Liver (tissue), 9 donors: ENCODE results near the gene NAT8. TPM values are rescaled to one million over a fixed set of nuclear protein-coding genes. Genes with fewer than 3 reads are reported as not detected.
"Not testable (repeated sequence)": the region's sequence is repeated elsewhere in the genome, so short reads cannot be mapped to it uniquely, and the experiment has no call there.

Source experiments
- DNase-seq: peaks from one replicate; pipeline ENCODE4 v3.0.0-alpha.2; 2017; ENCODE audit warnings: low spot score
- H3K27ac ChIP-seq, 2 donors: one replicate each; pipeline ENCODE4 v1.7.0; 2013; ENCODE audit warnings: inconsistent platforms in 2 of 2, low read length in 2 of 2, control low read depth in 1 of 2, low read depth in 1 of 2, mild to moderate bottlenecking in 1 of 2
- H3K27me3 ChIP-seq, 4 donors: one replicate each; pipeline versions ENCODE4 v1.6.1 to v1.7.0; 2013; ENCODE audit warnings: low read length in 3 of 4, inconsistent platforms in 1 of 4, mild to moderate bottlenecking in 1 of 4, moderate library complexity in 1 of 4; ENCODE audit not compliant: control insufficient read depth in 4 of 4, insufficient read depth in 4 of 4
- H3K36me3 ChIP-seq, 4 donors: one replicate each; pipeline versions ENCODE4 v1.6.1 to v1.7.0; 2013; ENCODE audit warnings: low read length in 3 of 4, mild to moderate bottlenecking in 3 of 4, low read depth in 1 of 4, moderate library complexity in 1 of 4; ENCODE audit not compliant: control insufficient read depth in 4 of 4, insufficient read depth in 3 of 4
- H3K4me1 ChIP-seq, 4 donors: one replicate each; pipeline versions ENCODE4 v1.6.1 to v1.7.0; 2013; ENCODE audit warnings: low read length in 3 of 4, mild to moderate bottlenecking in 3 of 4, moderate library complexity in 1 of 4; ENCODE audit not compliant: control insufficient read depth in 4 of 4, insufficient read depth in 4 of 4
- H3K4me3 ChIP-seq, 3 donors: one replicate each; pipeline versions ENCODE4 v1.6.1 to v1.7.0; 2013; ENCODE audit warnings: low read length in 3 of 3, control low read depth in 1 of 3, low read depth in 1 of 3, mild to moderate bottlenecking in 1 of 3
- H3K9ac ChIP-seq, 2 donors: one replicate each; pipeline ENCODE4 v1.7.0; 2013; ENCODE audit warnings: low read length in 2 of 2, mild to moderate bottlenecking in 2 of 2, moderate library complexity in 2 of 2, control low read depth in 1 of 2, low read depth in 1 of 2
- H3K9me3 ChIP-seq, 4 donors: one replicate each; pipeline versions ENCODE4 v1.6.1 to v1.7.0; 2013; ENCODE audit warnings: low read length in 3 of 4; ENCODE audit not compliant: control insufficient read depth in 4 of 4
- EGR1 ChIP-seq, 2 donors: IDR thresholded peaks; 2 replicates each; pipeline ENCODE4 v1.6.1; 2016 to 2018; ENCODE audit warnings: antibody characterized with exemption in 2 of 2, low read depth in 2 of 2
- FOXA1 ChIP-seq: IDR thresholded peaks from 2 replicates; pipeline ENCODE4 v1.6.1; 2016; ENCODE audit warnings: antibody characterized with exemption
- FOXA2 ChIP-seq: IDR thresholded peaks from 2 replicates; pipeline ENCODE4 v1.6.1; 2016; ENCODE audit warnings: antibody characterized with exemption
- GABPA ChIP-seq, 2 donors: IDR thresholded peaks in 1 of 2; conservative IDR thresholded peaks in 1 of 2; 2 replicates each; pipeline ENCODE4 v1.6.1; 2016; ENCODE audit warnings: antibody characterized with exemption in 2 of 2, mild to moderate bottlenecking in 1 of 2, moderate library complexity in 1 of 2
- HNF4G ChIP-seq: IDR thresholded peaks from 2 replicates; pipeline ENCODE4 v1.6.1; 2016; ENCODE audit warnings: antibody characterized with exemption
- JUND ChIP-seq, 2 donors: IDR thresholded peaks; 2 replicates each; pipeline ENCODE4 v1.6.1; 2016; ENCODE audit warnings: antibody characterized with exemption in 2 of 2
- RXRA ChIP-seq, 2 donors: IDR thresholded peaks; 2 replicates each; pipeline ENCODE4 v1.6.1; 2017 to 2018; ENCODE audit warnings: antibody characterized with exemption in 2 of 2, mild to moderate bottlenecking in 1 of 2
- SP1 ChIP-seq: IDR thresholded peaks from 2 replicates; pipeline ENCODE4 v1.6.1; 2018; ENCODE audit warnings: antibody characterized with exemption, mild to moderate bottlenecking
- TAF1 ChIP-seq: conservative IDR thresholded peaks from 2 replicates; pipeline ENCODE4 v1.6.1; 2016; ENCODE audit warnings: antibody characterized with exemption, mild to moderate bottlenecking
- YY1 ChIP-seq: IDR thresholded peaks from 2 replicates; pipeline ENCODE4 v1.6.1; 2016; ENCODE audit warnings: antibody characterized with exemption, mild to moderate bottlenecking
- WGBS: extraction: QIAGEN DNeasy Blood & Tissue Kit; methylation state at CpG from one replicate; pipeline ENCODE4 v1.1.7; 2013; 5-methylcytosine and 5-hydroxymethylcytosine counted together
- polyA plus RNA-seq, 2 donors: library from polyadenylated mRNA; stranded (reverse) in 1 of 2; unstranded in 1 of 2; fragments of 200-250 nt in 1 of 2; fragments of >200 nt in 1 of 2; fragmentation: Nextera tagmentation in 1 of 2; extraction: Ambion mirVana in 1 of 2; gene quantifications; one replicate each; pipeline versions ENCODE4 v1.2.1 to v1.2.3, GENCODE V29; 2013 to 2015
- total RNA-seq, 2 donors: library from RNA; depleted of rRNA; stranded (reverse); fragments of >200 nt; gene quantifications; one replicate each; pipeline ENCODE4 v1.2.3, GENCODE V29; 2014
- TF ChIP-seq, protein P1 (sequence below): fragments of 150-350 bp; IDR thresholded peaks from 2 replicates; pipeline ENCODE4 v1.5.1; 2017; ENCODE audit warnings: improper control_type of control experiment, low read depth, low read length; ENCODE audit not compliant: missing input control
- TF ChIP-seq, protein P2 (sequence below): IDR thresholded peaks from 2 replicates; pipeline ENCODE4 v1.6.1; 2016; ENCODE audit warnings: antibody characterized with exemption
- TF ChIP-seq, protein P3 (sequence below): IDR thresholded peaks from 2 replicates; pipeline ENCODE4 v1.6.1; 2016; ENCODE audit warnings: antibody characterized with exemption
- TF ChIP-seq, protein P4 (sequence below): IDR thresholded peaks from 2 replicates; pipeline ENCODE4 v1.6.1; 2016; ENCODE audit warnings: antibody characterized with exemption
- donor health status: healthy.
- donor health status: healthy.
- donor health status: healthy.
- donor health status: healthy.
- donor health status: healthy.

Gene NAT8
- total and polyA plus RNA-seq, 4 donors, result 8.3 to 67.5 (median 19.2) TPM

DNA sequence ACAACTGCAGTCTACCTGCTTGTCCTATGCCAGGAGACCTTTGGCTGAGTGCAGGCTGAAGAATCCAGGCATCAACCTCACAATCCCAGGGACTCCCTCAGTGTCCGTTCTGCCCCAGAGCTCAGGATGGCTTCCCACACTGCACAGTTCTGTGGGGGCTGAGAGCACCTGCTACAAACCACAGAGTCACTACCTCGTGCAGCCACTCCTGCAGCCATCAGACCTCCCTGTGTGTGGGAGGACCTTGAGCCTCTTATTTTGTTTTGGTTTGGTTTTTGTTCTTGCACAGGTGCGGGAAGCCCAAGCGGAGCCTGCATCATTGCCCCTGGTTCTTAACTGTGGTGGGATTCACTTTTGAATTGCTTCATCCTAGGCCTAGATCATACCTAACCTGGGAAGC, 31.0 kb downstream of the NAT8 start:
- H3K4me3 ChIP-seq, result no peak overlapping the region
- H3K9me3 ChIP-seq, result no peaks in the 10 kb centered on the region
- H3K4me1 ChIP-seq, result no peaks in the 10 kb centered on the region
- H3K36me3 ChIP-seq, result no peaks in the 10 kb centered on the region
- H3K27me3 ChIP-seq, result no peaks in the 10 kb centered on the region
- H3K27ac ChIP-seq, result no peak overlapping the region
- TF ChIP-seq HNF4G (no peak), RXRA (IDR thresholded peaks at IDR 0.05) (no peak), YY1 (no peak), GABPA (IDR thresholded peaks at IDR 0.05 in 1 of 2, conservative IDR thresholded peaks at IDR 0.05 in 1 of 2) (no peak), FOXA2 (no peak), JUND (IDR thresholded peaks at IDR 0.05) (no peak), FOXA1 (no peak), EGR1 (IDR thresholded peaks at IDR 0.05; ENCODE audit: low read depth in 2 of 2) (no peak)
- TF ChIP-seq, protein P1, sequence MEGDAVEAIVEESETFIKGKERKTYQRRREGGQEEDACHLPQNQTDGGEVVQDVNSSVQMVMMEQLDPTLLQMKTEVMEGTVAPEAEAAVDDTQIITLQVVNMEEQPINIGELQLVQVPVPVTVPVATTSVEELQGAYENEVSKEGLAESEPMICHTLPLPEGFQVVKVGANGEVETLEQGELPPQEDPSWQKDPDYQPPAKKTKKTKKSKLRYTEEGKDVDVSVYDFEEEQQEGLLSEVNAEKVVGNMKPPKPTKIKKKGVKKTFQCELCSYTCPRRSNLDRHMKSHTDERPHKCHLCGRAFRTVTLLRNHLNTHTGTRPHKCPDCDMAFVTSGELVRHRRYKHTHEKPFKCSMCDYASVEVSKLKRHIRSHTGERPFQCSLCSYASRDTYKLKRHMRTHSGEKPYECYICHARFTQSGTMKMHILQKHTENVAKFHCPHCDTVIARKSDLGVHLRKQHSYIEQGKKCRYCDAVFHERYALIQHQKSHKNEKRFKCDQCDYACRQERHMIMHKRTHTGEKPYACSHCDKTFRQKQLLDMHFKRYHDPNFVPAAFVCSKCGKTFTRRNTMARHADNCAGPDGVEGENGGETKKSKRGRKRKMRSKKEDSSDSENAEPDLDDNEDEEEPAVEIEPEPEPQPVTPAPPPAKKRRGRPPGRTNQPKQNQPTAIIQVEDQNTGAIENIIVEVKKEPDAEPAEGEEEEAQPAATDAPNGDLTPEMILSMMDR, result no peak
- TF ChIP-seq, protein P2, sequence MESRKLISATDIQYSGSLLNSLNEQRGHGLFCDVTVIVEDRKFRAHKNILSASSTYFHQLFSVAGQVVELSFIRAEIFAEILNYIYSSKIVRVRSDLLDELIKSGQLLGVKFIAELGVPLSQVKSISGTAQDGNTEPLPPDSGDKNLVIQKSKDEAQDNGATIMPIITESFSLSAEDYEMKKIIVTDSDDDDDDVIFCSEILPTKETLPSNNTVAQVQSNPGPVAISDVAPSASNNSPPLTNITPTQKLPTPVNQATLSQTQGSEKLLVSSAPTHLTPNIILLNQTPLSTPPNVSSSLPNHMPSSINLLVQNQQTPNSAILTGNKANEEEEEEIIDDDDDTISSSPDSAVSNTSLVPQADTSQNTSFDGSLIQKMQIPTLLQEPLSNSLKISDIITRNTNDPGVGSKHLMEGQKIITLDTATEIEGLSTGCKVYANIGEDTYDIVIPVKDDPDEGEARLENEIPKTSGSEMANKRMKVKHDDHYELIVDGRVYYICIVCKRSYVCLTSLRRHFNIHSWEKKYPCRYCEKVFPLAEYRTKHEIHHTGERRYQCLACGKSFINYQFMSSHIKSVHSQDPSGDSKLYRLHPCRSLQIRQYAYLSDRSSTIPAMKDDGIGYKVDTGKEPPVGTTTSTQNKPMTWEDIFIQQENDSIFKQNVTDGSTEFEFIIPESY, result no peak
- H3K9ac ChIP-seq, result no peak overlapping the region
- 95% methylated on average over 4 of the region's 4 CpGs for WGBS
- DNase-seq, result no peak

DNA sequence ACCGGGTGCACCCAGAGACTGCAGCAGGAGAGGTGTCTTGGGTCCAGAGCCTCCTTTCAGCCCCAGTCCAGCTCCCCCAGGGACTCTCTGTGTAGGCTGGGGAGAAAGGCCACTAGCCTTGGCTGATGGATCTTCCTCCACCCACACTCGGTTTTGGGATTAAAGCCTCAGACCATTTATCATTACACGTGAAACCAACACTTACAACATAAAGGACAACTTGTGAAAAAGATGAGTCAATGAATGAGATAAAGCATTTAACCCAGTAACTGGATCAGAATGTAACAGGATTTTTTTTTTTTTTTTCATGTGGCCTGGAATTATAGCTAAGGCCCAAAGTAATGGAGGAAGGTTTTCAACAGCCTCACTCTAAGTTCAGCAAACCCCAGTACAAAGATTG, 32.1 kb downstream of the NAT8 start:
- H3K9ac ChIP-seq, result no peak overlapping the region
- no peaks in the 10 kb centered on the region for H3K27me3 ChIP-seq
- no peaks in the 10 kb centered on the region for H3K9me3 ChIP-seq
- H3K4me1 ChIP-seq, result no peaks in the 10 kb centered on the region
- H3K36me3 ChIP-seq, result no peaks in the 10 kb centered on the region
- H3K4me3 ChIP-seq, result no peak overlapping the region
- no peak for DNase-seq
- no peak for TF ChIP-seq RXRA (IDR thresholded peaks at IDR 0.05)
- TF ChIP-seq FOXA2, result no peak
- TF ChIP-seq TAF1, result no peak
- TF ChIP-seq HNF4G, result no peak
- TF ChIP-seq GABPA (IDR thresholded peaks at IDR 0.05 in 1 of 2, conservative IDR thresholded peaks at IDR 0.05 in 1 of 2), result no peak
- TF ChIP-seq, protein P2, result no peak
- no peak for TF ChIP-seq EGR1 (IDR thresholded peaks at IDR 0.05; ENCODE audit: low read depth in 2 of 2)
- TF ChIP-seq, protein P3, sequence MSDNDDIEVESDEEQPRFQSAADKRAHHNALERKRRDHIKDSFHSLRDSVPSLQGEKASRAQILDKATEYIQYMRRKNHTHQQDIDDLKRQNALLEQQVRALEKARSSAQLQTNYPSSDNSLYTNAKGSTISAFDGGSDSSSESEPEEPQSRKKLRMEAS, result no peak
- TF ChIP-seq, protein P4, sequence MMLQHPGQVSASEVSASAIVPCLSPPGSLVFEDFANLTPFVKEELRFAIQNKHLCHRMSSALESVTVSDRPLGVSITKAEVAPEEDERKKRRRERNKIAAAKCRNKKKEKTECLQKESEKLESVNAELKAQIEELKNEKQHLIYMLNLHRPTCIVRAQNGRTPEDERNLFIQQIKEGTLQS, result no peak
- TF ChIP-seq SP1, result no peak
- no peak overlapping the region for H3K27ac ChIP-seq
- whole genome bisulfite sequencing, result 94% methylated on average over 3 of the region's 3 CpGs

DNA sequence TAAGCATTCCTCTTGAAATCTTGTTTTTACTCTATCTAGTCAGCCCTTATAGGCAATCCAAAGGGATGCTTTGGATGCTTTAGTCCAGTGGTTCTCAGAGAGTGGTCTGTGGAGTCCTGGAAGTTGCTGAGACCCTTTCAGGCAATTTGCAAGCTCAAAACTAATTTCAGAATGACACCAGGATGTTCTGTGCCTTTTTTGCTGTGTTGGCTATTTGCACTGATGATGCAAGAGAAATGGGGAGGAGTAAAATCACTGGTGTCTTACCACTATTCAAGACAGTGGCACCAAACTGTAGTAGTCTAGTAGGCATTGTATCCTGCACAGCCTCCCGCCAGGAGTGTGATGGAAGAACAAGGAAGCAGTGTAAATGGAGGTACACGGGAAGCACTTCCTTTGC, 37.6 kb downstream of the NAT8 start:
- DNase-seq, H3K9me3 ChIP-seq, H3K4me3 ChIP-seq, H3K27me3 ChIP-seq, H3K27ac ChIP-seq, H3K4me1 ChIP-seq, H3K9ac ChIP-seq: not testable (repeated sequence)
- H3K36me3 ChIP-seq, result peaks cover 0 to 14% (median 6%) of the 10 kb centered on the region in 4 donors
- 88% methylated on average over 2 of the region's 2 CpGs for WGBS

DNA sequence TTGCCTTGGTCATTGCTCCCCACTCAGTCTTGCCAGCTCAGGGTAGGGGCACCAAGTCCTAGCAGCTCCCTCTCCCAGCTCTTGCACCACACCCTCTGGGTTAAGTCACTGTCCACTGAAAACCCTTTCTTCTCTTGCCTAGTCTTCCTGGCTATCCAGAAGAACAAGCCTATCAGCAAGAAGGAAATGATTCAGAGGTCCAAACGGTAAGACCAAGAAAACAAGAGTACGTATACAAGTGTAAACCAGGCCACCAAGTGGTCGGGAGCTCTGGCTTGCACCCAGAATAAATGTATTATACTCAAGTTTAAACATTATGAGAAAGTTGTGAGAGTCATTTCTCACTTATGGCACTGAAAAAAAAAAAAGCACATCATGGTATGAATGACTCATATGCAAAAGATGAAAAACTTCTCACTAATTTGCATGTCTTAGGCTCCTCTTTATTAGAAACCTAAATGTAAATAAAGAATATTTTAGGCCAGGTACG, 39.1 kb downstream of the NAT8 start:
- not testable (repeated sequence) for H3K27ac ChIP-seq, H3K27me3 ChIP-seq, H3K4me1 ChIP-seq, DNase-seq, H3K9me3 ChIP-seq, H3K4me3 ChIP-seq, H3K9ac ChIP-seq
- H3K36me3 ChIP-seq, result peaks cover 0 to 14% (median 6%) of the 10 kb centered on the region in 4 donors
- 90% methylated on average over 4 of the region's 4 CpGs for WGBS
